SU-DHL-6 (cell line): ENCODE measurements around the gene OSR1.

Experiments
- H2AFZ ChIP-seq: fragments of 200-600 bp; sonication (generic); 2 replicates; pipeline ENCODE4 v1.6.1; 2014; ENCODE audit warnings: low read depth, mild to moderate bottlenecking, moderate library complexity, mixed read lengths, antibody characterized with exemption, low read length; ENCODE audit not compliant: severe bottlenecking
- H3F3A ChIP-seq: fragments of 200-600 bp; shearing (Covaris generic); 2 replicates; pipeline ENCODE4 v1.6.0; 2016; ENCODE audit warnings: antibody characterized with exemption, mild to moderate bottlenecking; ENCODE audit not compliant: insufficient read depth
- H3K27ac ChIP-seq: fragments of 200-600 bp; sonication (generic); 2 replicates; pipeline ENCODE4 v1.5.1; 2016; ENCODE audit warnings: low read depth, mild to moderate bottlenecking, low read length, moderate library complexity, mixed read lengths
- H3K27me3 ChIP-seq: fragments of 200-600 bp; sonication (generic), shearing (Covaris generic); 2 replicates; pipeline ENCODE4 v1.6.0; 2014; ENCODE audit warnings: mild to moderate bottlenecking, low read length
- H3K36me3 ChIP-seq: fragments of 200-600 bp; sonication (generic); 2 replicates; pipeline ENCODE4 v1.6.1; 2014; ENCODE audit warnings: mild to moderate bottlenecking, low read length, mixed read lengths
- H3K4me2 ChIP-seq: fragments of 300-600, 200-600 bp; shearing (Covaris generic), sonication (generic); 2 replicates; pipeline ENCODE4 v1.6.0; 2014; ENCODE audit warnings: low read length, low read depth, mild to moderate bottlenecking; ENCODE audit not compliant: poor library complexity, severe bottlenecking
- H3K4me3 ChIP-seq: fragments of 200-600 bp; sonication (generic); 2 replicates; pipeline ENCODE4 v1.5.1; 2014; ENCODE audit warnings: antibody characterized with exemption, low read length, mild to moderate bottlenecking, mixed read lengths; ENCODE audit not compliant: insufficient read depth, poor library complexity, severe bottlenecking
- H3K79me2 ChIP-seq: fragments of 200-600 bp; sonication (generic); 2 replicates; pipeline ENCODE4 v1.6.1; 2014; ENCODE audit warnings: mild to moderate bottlenecking, low read length, moderate library complexity; ENCODE audit not compliant: insufficient read depth
- H3K9ac ChIP-seq: fragments of 200-600 bp; sonication (generic); 2 replicates; pipeline ENCODE4 v1.7.0; 2014; ENCODE audit warnings: mild to moderate bottlenecking, low read length
- H3K9me2 ChIP-seq: fragments of 200-600 bp; sonication (generic); replicated peaks from 2 replicates; pipeline ENCODE4 v1.6.1; 2014; ENCODE audit warnings: low read length; ENCODE audit not compliant: insufficient read depth
- H3K9me3 ChIP-seq: fragments of 200-600 bp; sonication (generic); 2 replicates; pipeline ENCODE4 v1.6.1; 2014; ENCODE audit warnings: low read length, mixed read lengths; ENCODE audit not compliant: insufficient read depth
- H4K20me1 ChIP-seq: fragments of 200-600 bp; sonication (generic); 2 replicates; pipeline ENCODE4 v1.6.1; 2014; ENCODE audit warnings: low read depth, mild to moderate bottlenecking, antibody characterized with exemption, low read length, moderate library complexity, mixed read lengths
- EZH2phosphoT487 ChIP-seq: fragments of 200-600 bp; sonication (generic), shearing (Covaris generic); conservative IDR thresholded peaks from 2 replicates; pipeline ENCODE4 v1.6.1; 2018; ENCODE audit warnings: mild to moderate bottlenecking, antibody characterized with exemption, low read length, moderate library complexity, mixed read lengths
- TF ChIP-seq, protein P1 (sequence below): fragments of 200-600 bp; sonication (generic); IDR thresholded peaks from one replicate; pipeline ENCODE4 v1.5.1; 2017; ENCODE audit warnings: antibody characterized with exemption, mild to moderate bottlenecking, low read length, moderate library complexity; ENCODE audit not compliant: insufficient read depth, poor library complexity, severe bottlenecking

The OSR1 gene

DNA sequence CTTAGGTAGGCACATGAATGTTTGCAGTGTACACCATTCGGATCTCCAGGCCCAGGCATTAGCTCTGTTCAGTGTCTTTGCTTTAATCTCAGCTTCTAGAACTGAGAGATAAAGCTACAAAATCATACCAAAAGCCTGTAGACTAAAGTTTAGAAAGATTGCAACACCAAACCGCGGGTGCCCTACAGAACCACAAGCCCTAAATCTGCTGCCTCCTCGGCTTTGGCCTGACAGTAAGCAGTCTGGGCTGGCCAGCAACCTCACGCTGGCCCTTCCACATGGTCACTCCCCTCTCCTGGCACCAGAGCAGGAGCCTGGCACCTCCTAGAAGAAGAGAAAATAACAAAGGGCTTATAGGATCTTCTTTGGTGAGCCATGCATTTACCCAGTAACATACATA, 8.9 kb upstream of the OSR1 start:
- H3K9me2 ChIP-seq: no peaks in the 10 kb centered on the region
- H3K36me3 ChIP-seq: no peaks in the 10 kb centered on the region
- no peaks in the 10 kb centered on the region for H3K79me2 ChIP-seq
- no peak overlapping the region for H2AFZ ChIP-seq
- no peak overlapping the region for H3K4me2 ChIP-seq
- no peak overlapping the region for H3K9ac ChIP-seq
- H4K20me1 ChIP-seq: no peaks in the 10 kb centered on the region
- no peak overlapping the region for H3K4me3 ChIP-seq
- no peak for TF ChIP-seq EZH2phosphoT487
- TF ChIP-seq, protein P1, sequence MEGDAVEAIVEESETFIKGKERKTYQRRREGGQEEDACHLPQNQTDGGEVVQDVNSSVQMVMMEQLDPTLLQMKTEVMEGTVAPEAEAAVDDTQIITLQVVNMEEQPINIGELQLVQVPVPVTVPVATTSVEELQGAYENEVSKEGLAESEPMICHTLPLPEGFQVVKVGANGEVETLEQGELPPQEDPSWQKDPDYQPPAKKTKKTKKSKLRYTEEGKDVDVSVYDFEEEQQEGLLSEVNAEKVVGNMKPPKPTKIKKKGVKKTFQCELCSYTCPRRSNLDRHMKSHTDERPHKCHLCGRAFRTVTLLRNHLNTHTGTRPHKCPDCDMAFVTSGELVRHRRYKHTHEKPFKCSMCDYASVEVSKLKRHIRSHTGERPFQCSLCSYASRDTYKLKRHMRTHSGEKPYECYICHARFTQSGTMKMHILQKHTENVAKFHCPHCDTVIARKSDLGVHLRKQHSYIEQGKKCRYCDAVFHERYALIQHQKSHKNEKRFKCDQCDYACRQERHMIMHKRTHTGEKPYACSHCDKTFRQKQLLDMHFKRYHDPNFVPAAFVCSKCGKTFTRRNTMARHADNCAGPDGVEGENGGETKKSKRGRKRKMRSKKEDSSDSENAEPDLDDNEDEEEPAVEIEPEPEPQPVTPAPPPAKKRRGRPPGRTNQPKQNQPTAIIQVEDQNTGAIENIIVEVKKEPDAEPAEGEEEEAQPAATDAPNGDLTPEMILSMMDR: no peak
- H3F3A ChIP-seq: no peaks in the 10 kb centered on the region
- H3K27ac ChIP-seq: no peak overlapping the region
- no peaks in the 10 kb centered on the region for H3K27me3 ChIP-seq
- no peaks in the 10 kb centered on the region for H3K9me3 ChIP-seq

DNA sequence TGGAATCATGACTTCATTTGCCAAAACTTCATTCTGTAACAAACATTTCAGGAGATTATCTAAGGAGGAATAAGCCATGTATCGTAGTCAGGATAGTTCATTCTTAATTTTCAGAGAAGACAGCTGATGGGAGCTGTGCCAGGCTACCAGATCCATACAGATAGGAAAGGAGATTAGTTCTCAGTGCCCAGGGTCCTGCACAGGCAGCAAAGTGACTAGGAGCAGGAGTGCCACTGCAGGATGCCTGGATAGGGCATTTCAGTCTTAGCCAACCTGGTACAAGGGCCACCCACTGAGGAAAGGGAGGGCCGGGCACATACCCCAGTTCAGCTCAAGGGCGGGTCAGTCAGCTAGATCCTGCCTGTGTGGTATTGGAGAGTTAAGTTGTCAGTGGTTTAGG, 6.7 kb upstream of the OSR1 start:
- Histone ChIP-seq H3K79me2 (no peaks in the 10 kb centered on the region), H3K9ac (no peak overlapping the region), H3K9me3 (no peaks in the 10 kb centered on the region), H3F3A (no peaks in the 10 kb centered on the region), H2AFZ (no peak overlapping the region), H4K20me1 (no peaks in the 10 kb centered on the region), H3K4me2 (no peak overlapping the region), H3K36me3 (no peaks in the 10 kb centered on the region), H3K4me3 (no peak overlapping the region), H3K27me3 (no peaks in the 10 kb centered on the region), H3K27ac (no peak overlapping the region), H3K9me2 (no peaks in the 10 kb centered on the region)
- no peak for TF ChIP-seq EZH2phosphoT487
- TF ChIP-seq, protein P1: no peak

DNA sequence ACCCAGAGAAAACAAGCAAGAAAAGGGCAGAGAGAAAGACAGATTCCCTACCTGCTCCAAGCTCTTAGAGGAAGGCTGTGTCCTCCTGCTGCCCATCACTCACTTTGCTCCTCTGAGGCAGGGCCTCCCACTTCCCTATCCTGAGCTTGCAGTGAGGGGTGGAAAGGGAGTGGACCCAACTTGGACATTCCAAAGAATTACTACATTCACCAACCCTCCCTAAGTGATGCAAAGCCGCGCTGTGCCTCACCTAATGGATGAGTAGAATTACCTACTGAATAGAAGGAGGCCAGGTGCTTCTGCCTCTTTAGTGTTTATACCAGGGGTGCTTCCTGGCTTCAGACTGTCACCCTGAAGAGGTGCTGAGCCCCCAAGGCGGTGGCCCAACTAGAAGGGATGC, 5.6 kb upstream of the OSR1 start:
- H3K27me3 ChIP-seq: no peaks in the 10 kb centered on the region
- TF ChIP-seq, protein P1: no peak
- no peak for TF ChIP-seq EZH2phosphoT487
- no peak overlapping the region for H3K4me2 ChIP-seq

DNA sequence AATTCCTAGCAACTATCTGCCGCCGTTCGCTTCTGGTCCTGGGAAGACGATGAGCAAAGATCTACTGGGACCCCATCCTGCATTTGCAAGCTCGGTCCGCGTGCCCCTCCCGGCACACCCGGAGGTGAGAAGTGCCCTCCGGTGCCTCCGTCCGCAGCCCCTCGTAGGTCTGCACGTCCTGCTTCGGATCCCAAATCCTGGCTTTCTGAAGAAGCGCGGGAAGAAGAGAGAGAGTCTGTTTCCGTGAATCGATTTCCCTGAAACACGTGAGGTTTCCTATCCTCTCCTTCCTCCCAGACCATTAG, 5.0 kb upstream of the OSR1 start:
- H3K27ac ChIP-seq: no peak overlapping the region
- H3F3A ChIP-seq: no peaks in the 10 kb centered on the region
- no peak overlapping the region for H3K4me2 ChIP-seq
- TF ChIP-seq EZH2phosphoT487: no peak
- TF ChIP-seq, protein P1: no peak
- no peaks in the 10 kb centered on the region for H4K20me1 ChIP-seq
- H3K4me3 ChIP-seq: no peak overlapping the region
- H3K9ac ChIP-seq: no peak overlapping the region
- H3K9me2 ChIP-seq: no peaks in the 10 kb centered on the region
- H2AFZ ChIP-seq: no peak overlapping the region
- H3K9me3 ChIP-seq: no peaks in the 10 kb centered on the region
- no peaks in the 10 kb centered on the region for H3K27me3 ChIP-seq
- H3K36me3 ChIP-seq: no peaks in the 10 kb centered on the region
- no peaks in the 10 kb centered on the region for H3K79me2 ChIP-seq

More for the DNA sequence above, 5.6 kb upstream of the OSR1 start:
- H3K9ac ChIP-seq: no peak overlapping the region
- no peaks in the 10 kb centered on the region for H3K9me2 ChIP-seq
- no peak overlapping the region for H3K27ac ChIP-seq
- H3K9me3 ChIP-seq: no peaks in the 10 kb centered on the region
- H4K20me1 ChIP-seq: no peaks in the 10 kb centered on the region
- H3F3A ChIP-seq: no peaks in the 10 kb centered on the region
- H2AFZ ChIP-seq: no peak overlapping the region
- no peaks in the 10 kb centered on the region for H3K36me3 ChIP-seq
- H3K79me2 ChIP-seq: no peaks in the 10 kb centered on the region
- H3K4me3 ChIP-seq: no peak overlapping the region
